Measurements from ENCODE around the gene ISCA1.

The ISCA1 gene

DNA sequence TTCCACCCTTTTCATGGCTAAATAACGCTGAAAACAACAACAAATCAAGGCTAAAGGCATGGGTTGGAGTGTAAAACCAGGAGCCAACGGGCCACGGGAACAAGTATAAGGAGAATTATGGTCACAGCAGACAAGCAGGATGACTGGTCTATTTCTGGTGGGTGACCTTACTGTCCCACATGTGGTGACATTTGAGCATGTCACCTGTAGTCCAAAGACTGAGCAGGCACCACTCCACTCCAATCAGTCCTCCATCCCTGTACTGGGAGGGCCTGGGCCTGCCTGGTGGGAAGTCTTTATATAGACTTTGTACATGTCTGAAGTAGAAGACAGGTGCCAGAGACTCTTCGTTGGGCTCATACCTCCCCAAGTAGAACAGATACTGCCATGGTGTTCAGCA, 59.7 kb downstream of the ISCA1 start:
- DNase-seq (ENCODE audit: low read depth), result no peak

DNA sequence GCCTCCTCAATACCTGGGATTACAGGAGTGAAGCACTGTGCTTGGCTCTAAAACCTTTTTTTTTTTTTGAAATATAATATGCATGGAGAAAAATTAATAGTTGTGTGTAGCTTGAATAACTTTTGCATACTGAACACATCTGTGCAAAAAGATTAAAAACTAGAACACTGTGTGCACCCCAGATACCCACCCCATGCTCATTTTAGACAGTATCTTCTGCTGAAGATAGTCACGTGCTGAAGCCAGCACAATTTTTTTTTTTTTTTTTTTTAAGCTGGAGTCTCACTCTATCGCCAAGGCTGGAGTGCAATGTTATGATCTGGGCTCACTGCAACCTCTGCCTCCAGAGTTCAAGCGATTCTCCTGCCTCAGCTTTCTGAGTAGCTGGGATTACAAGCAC, 62.7 kb downstream of the ISCA1 start:
- DNase-seq (ENCODE audit: low read depth), result no peak

DNA sequence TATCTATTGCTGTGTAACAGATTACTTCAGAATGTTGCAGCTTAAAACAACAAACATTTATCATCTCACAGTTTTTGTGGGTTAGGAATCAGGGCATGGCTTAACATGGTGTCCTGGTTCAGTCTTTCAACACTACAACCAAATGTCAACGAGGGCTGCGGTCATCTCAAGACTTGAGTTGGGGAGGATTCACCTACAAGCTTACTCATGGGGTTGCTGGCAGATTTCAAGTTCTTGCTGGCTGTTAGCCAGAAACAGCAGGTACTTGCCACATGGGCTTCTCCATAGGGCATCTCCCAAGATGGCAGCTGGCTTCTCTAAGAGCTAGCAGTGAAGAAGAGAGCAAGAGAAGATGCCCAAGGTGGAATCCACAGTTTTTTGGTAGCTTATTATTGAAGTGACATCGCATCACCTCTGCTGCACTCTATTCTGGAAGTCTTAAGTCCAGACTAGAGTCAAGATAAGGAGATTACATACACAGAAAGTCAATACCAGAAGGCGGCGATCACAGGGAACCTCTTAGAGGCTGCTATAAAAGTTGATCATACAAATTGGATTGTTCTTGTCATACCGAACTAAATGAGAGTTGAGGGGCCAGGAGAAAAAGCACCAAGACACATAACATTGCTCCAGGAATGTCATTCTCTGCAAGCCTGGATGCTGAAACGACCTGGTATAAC, 65.1 kb downstream of the ISCA1 start:
- DNase-seq (ENCODE audit: low read depth), result no peak

All from HS-27A (cell line).